ENCODE results near the gene GJD4.

DNA sequence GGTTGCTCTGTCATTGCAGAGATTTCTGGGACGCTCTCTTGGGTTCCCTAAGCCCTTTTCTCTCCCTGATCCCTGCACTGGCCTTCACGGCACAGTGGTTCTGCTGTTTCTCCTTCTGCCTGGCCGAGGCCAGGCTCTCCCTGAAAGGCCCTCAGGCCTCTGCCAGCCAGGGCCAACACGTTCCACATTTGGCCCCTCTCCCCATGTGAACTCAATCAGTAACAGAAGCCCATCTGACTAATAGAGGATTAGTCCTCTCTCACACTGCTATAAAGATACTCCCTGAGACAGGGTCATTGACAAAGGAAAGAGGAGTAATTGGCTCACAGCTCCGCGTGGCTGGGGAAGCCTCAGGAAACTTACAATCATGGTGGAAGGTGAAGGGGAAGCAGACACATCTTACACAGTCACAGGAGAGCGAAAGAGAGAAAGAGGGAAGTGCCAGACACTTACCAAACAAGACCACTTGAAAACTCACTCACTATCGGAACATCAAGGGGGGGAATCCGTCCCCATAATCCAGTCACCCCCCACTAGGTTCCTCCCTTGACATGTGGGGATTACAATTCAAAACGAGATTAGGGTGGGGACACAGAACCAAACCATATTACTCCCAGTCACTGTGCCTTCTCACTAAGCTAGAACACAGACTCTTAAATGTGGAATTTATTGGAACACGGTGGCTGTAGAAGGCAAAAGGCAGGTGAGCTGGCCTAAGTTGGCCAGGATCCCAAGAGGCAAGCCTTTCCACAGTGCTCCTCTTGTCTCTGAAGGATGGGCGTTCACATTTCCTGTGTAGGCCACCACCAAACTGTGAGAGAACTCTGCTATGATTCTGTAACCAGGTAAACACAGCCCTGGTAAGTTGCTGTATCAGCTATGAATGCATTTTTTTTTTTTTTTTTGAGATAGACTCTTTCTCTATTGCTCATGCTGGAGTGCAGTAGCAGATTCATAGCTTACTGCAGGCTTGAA, 28.2 kb downstream of the GJD4 start:
- TF ChIP-seq, protein P1, sequence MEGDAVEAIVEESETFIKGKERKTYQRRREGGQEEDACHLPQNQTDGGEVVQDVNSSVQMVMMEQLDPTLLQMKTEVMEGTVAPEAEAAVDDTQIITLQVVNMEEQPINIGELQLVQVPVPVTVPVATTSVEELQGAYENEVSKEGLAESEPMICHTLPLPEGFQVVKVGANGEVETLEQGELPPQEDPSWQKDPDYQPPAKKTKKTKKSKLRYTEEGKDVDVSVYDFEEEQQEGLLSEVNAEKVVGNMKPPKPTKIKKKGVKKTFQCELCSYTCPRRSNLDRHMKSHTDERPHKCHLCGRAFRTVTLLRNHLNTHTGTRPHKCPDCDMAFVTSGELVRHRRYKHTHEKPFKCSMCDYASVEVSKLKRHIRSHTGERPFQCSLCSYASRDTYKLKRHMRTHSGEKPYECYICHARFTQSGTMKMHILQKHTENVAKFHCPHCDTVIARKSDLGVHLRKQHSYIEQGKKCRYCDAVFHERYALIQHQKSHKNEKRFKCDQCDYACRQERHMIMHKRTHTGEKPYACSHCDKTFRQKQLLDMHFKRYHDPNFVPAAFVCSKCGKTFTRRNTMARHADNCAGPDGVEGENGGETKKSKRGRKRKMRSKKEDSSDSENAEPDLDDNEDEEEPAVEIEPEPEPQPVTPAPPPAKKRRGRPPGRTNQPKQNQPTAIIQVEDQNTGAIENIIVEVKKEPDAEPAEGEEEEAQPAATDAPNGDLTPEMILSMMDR (IDR thresholded peaks at IDR 0.05; ENCODE audit: extremely low read depth in 1 of 2, insufficient read depth in 1 of 2, low read depth in 1 of 2, low read length in 2 of 2), result no peak
- no peak for TF ChIP-seq POLR2AphosphoS5 (IDR thresholded peaks at IDR 0.05; ENCODE audit: insufficient read depth, low read depth, low read length)
- no peak for TF ChIP-seq EZH2 (IDR thresholded peaks at IDR 0.05; ENCODE audit: borderline replicate concordance, low read depth, low read length, severe bottlenecking)
- no peak for TF ChIP-seq POLR2A (IDR thresholded peaks at IDR 0.05; ENCODE audit: low read depth, low read length)
- TF ChIP-seq FOS (IDR thresholded peaks at IDR 0.05; ENCODE audit: borderline replicate concordance, insufficient read depth, low read length), result no peak
- TF ChIP-seq MYC (IDR thresholded peaks at IDR 0.05; ENCODE audit: low read depth, low read length), result no peak
- no peak for TF ChIP-seq GATA2 (IDR thresholded peaks at IDR 0.05; ENCODE audit: insufficient read depth, insufficient read length, low read depth, low read length)
- TF ChIP-seq, protein P2, sequence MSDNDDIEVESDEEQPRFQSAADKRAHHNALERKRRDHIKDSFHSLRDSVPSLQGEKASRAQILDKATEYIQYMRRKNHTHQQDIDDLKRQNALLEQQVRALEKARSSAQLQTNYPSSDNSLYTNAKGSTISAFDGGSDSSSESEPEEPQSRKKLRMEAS (IDR thresholded peaks at IDR 0.05; ENCODE audit: insufficient read depth, insufficient read length), result no peak
- TF ChIP-seq JUN (IDR thresholded peaks at IDR 0.05; ENCODE audit: borderline replicate concordance, insufficient read depth, insufficient read length, low read depth), result no peak
